Stimulated activated CD4-positive, alpha-beta T cell treated with anti-CD3 and anti-CD28 coated beads, Interleukin-15, amount 100 ng/mL, for 24 hours (primary cell): ENCODE data around the gene ABCC6.
"Not testable (repeated sequence)": the region's sequence is repeated elsewhere in the genome, so short reads cannot be mapped to it uniquely, and the experiment has no call there.

ENCODE experiments used
- DNase-seq: peaks from one replicate; pipeline ENCODE4 v3.0.0-alpha.2; 2020

Gene ABCC6

GRCh38 chr16:16188827-16189226 is 34.5 kb downstream of the ABCC6 start:
- no peak for DNase-seq

- DNase-seq, result no peak
Measured at GRCh38 chr16:16186820-16187219, 36.5 kb downstream of the ABCC6 start.

GRCh38 chr16:16185095-16185494 is 38.2 kb downstream of the ABCC6 start:
- DNase-seq, result no peak

GRCh38 chr16:16184594-16184993 is 38.7 kb downstream of the ABCC6 start:
- no peak for DNase-seq

GRCh38 chr16:16183562-16183961 is 39.7 kb downstream of the ABCC6 start:
- DNase-seq, result no peak

- no peak for DNase-seq
Measured at GRCh38 chr16:16182918-16183317, 40.4 kb downstream of the ABCC6 start.

- not testable (repeated sequence) for DNase-seq
Measured at GRCh38 chr16:16181748-16182147, 41.5 kb downstream of the ABCC6 start.

- DNase-seq, result no peak
Measured at GRCh38 chr16:16178455-16179162, 44.7 kb downstream of the ABCC6 start.

GRCh38 chr16:16176328-16176727 is 47.0 kb downstream of the ABCC6 start:
- no peak for DNase-seq

GRCh38 chr16:16175296-16175695 is 48.0 kb downstream of the ABCC6 start:
- no peak for DNase-seq

GRCh38 chr16:16172991-16173390 is 50.3 kb downstream of the ABCC6 start:
- DNase-seq, result no peak

GRCh38 chr16:16171332-16171919 is 51.9 kb downstream of the ABCC6 start:
- no peak for DNase-seq

- no peak for DNase-seq
Measured at GRCh38 chr16:16169615-16170014, 53.7 kb downstream of the ABCC6 start.

GRCh38 chr16:16168431-16168830 is 54.9 kb downstream of the ABCC6 start:
- DNase-seq, result no peak

GRCh38 chr16:16167927-16168326 is 55.4 kb downstream of the ABCC6 start:
- DNase-seq, result no peak

GRCh38 chr16:16166949-16167348 is 56.3 kb downstream of the ABCC6 start:
- DNase-seq, result no peak

- no peak for DNase-seq
Measured at GRCh38 chr16:16166085-16166484, 57.2 kb downstream of the ABCC6 start.

- no peak for DNase-seq
Measured at GRCh38 chr16:16164243-16164642, 59.1 kb downstream of the ABCC6 start.

GRCh38 chr16:16163571-16163970 is 59.7 kb downstream of the ABCC6 start:
- no peak for DNase-seq

- no peak for DNase-seq
Measured at GRCh38 chr16:16163109-16163508, 60.2 kb downstream of the ABCC6 start.

GRCh38 chr16:16162591-16162990 is 60.7 kb downstream of the ABCC6 start:
- DNase-seq, result peak; percentile 30

GRCh38 chr16:16161840-16162239 is 61.5 kb downstream of the ABCC6 start:
- not testable (repeated sequence) for DNase-seq

GRCh38 chr16:16161319-16161718 is 62.0 kb downstream of the ABCC6 start:
- DNase-seq, result no peak

- no peak for DNase-seq
Measured at GRCh38 chr16:16159662-16160061, 63.6 kb downstream of the ABCC6 start.
